ENCODE results near the gene CEP57. TPM values are rescaled to one million over a fixed set of nuclear protein-coding genes. Genes with fewer than 3 reads are reported as not detected.
A peak's percentile ranks its signal among the peaks of the same experiment; 100 is the strongest.
"Not testable (repeated sequence)": the region's sequence is repeated elsewhere in the genome, so short reads cannot be mapped to it uniquely, and the experiment has no call there.

CEP57 gene
- total RNA-seq, 1 donor, result 68.1 TPM

GRCh38 chr11:95850137-95850536 is 59.8 kb downstream of the CEP57 start:
- DNase-seq (ENCODE audit: low read depth), result peak; percentile 33
- H3K4me3 ChIP-seq (ENCODE audit: low read depth, low read length), result no peak overlapping the region
- TF ChIP-seq CTCF (IDR thresholded peaks at IDR 0.05; ENCODE audit: insufficient read depth, low read length), result no peak

GRCh38 chr11:95853138-95853537 is 62.8 kb downstream of the CEP57 start:
- H3K4me3 ChIP-seq (ENCODE audit: low read depth, low read length), result no peak overlapping the region
- TF ChIP-seq CTCF (IDR thresholded peaks at IDR 0.05; ENCODE audit: insufficient read depth, low read length), result no peak
- no peak for DNase-seq (ENCODE audit: low read depth)

- TF ChIP-seq CTCF (IDR thresholded peaks at IDR 0.05; ENCODE audit: insufficient read depth, low read length), result no peak
- no peak for DNase-seq (ENCODE audit: low read depth)
- no peak overlapping the region for H3K4me3 ChIP-seq (ENCODE audit: low read depth, low read length)
Observed at GRCh38 chr11:95853862-95854261, 63.6 kb downstream of the CEP57 start.

- not testable (repeated sequence) for H3K4me3 ChIP-seq (ENCODE audit: low read depth, low read length); DNase-seq (ENCODE audit: low read depth)
Observed at GRCh38 chr11:95854362-95854761, 64.1 kb downstream of the CEP57 start.

- not testable (repeated sequence) for DNase-seq (ENCODE audit: low read depth)
Observed at GRCh38 chr11:95860024-95860423, 69.7 kb downstream of the CEP57 start.

GRCh38 chr11:95863486-95864140 is 73.3 kb downstream of the CEP57 start:
- H3K4me3 ChIP-seq (ENCODE audit: low read depth, low read length), result no peak overlapping the region
- peak; percentile 84 for DNase-seq (ENCODE audit: low read depth)
- TF ChIP-seq CTCF (IDR thresholded peaks at IDR 0.05; ENCODE audit: insufficient read depth, low read length), result no peak

More at GRCh38 chr11:95860024-95860423, 69.7 kb downstream of the CEP57 start:
- not testable (repeated sequence) for H3K4me3 ChIP-seq (ENCODE audit: low read depth, low read length)

GRCh38 chr11:95867105-95867504 is 76.8 kb downstream of the CEP57 start:
- no peak for DNase-seq (ENCODE audit: low read depth)
- TF ChIP-seq CTCF (IDR thresholded peaks at IDR 0.05; ENCODE audit: insufficient read depth, low read length), result no peak
- H3K4me3 ChIP-seq (ENCODE audit: low read depth, low read length), result no peak overlapping the region

- DNase-seq (ENCODE audit: low read depth); H3K4me3 ChIP-seq (ENCODE audit: low read depth, low read length): not testable (repeated sequence)
Observed at GRCh38 chr11:95870877-95871276, 80.6 kb downstream of the CEP57 start.
